Muscle of leg (tissue), 11 donors: ENCODE results near the gene C1orf74. TPM values are rescaled to one million over a fixed set of nuclear protein-coding genes. Genes with fewer than 3 reads are reported as not detected.

Source experiments
- DNase-seq: peaks from one replicate; pipeline ENCODE4 v3.0.0; 2013
- H3K27ac ChIP-seq: one replicate; pipeline ENCODE4 v1.5.1; 2013; ENCODE audit warnings: mild to moderate bottlenecking, low read length, control low read depth
- H3K27me3 ChIP-seq: one replicate; pipeline ENCODE4 v1.6.1; 2013; ENCODE audit warnings: low read length; ENCODE audit not compliant: control insufficient read depth, insufficient read depth
- H3K36me3 ChIP-seq: one replicate; pipeline ENCODE4 v1.6.1; 2013; ENCODE audit warnings: low read length; ENCODE audit not compliant: control insufficient read depth, insufficient read depth
- H3K4me1 ChIP-seq: one replicate; pipeline ENCODE4 v1.6.1; 2013; ENCODE audit warnings: low read length; ENCODE audit not compliant: control insufficient read depth, insufficient read depth
- H3K4me3 ChIP-seq: one replicate; pipeline ENCODE4 v1.5.1; 2013; ENCODE audit warnings: low read length, control low read depth
- H3K9me3 ChIP-seq: replicated peaks from 2 replicates; pipeline ENCODE4 v1.6.1; 2013; ENCODE audit warnings: low read depth, low read length; ENCODE audit not compliant: control insufficient read depth
- WGBS: methylation state at CpG from one replicate; pipeline ENCODE4 v1.1.5; 2013; ENCODE audit warnings: missing lambda C conversion rate; ENCODE audit not compliant: insufficient coverage; 5-methylcytosine and 5-hydroxymethylcytosine counted together
- polyA plus RNA-seq, 8 donors: library from polyadenylated mRNA; unstranded; fragments of 120-200 nt; gene quantifications; one replicate each; pipeline versions ENCODE4 v1.2.1 to v1.2.3, GENCODE V29; 2013; ENCODE audit warnings: inconsistent platforms in 1 of 8, low replicate concordance in 1 of 8; ENCODE audit not compliant: insufficient read length in 8 of 8, insufficient read depth in 1 of 8
- total RNA-seq: library from RNA; stranded (reverse); fragments of 120-200 nt; gene quantifications from one replicate; pipeline ENCODE4 v1.2.4, GENCODE V29; 2013

C1orf74 gene
- total and polyA plus RNA-seq, 9 donors = 2.1 to 3.0 (median 2.4) TPM

- no peak overlapping the region for H3K27ac ChIP-seq
- H3K9me3 ChIP-seq = no peaks in the 10 kb centered on the region
- peaks cover 3% of the 10 kb centered on the region for H3K27me3 ChIP-seq
- no peak for DNase-seq
- H3K4me1 ChIP-seq = peaks cover 9% of the 10 kb centered on the region
- no CpG with 5 or more reads among the region's 2 CpGs for WGBS
- no peaks in the 10 kb centered on the region for H3K36me3 ChIP-seq
- no peak overlapping the region for H3K4me3 ChIP-seq
Measured at GRCh38 chr1:209749205-209749604, 35.2 kb downstream of the C1orf74 start.

- 42% methylated on average over 4 of the region's 4 CpGs for WGBS
- DNase-seq = no peak
- Histone ChIP-seq H3K27me3 (peaks cover 3% of the 10 kb centered on the region), H3K4me3 (no peak overlapping the region), H3K27ac (no peak overlapping the region), H3K36me3 (no peaks in the 10 kb centered on the region), H3K4me1 (peaks cover 9% of the 10 kb centered on the region), H3K9me3 (no peaks in the 10 kb centered on the region)
Measured at GRCh38 chr1:209748620-209749019, 35.7 kb downstream of the C1orf74 start.

- 7% methylated on average over 37 of the region's 37 CpGs for WGBS
- peaks cover 9% of the 10 kb centered on the region for H3K4me1 ChIP-seq
Measured at GRCh38 chr1:209747580-209748262, 36.6 kb downstream of the C1orf74 start.

GRCh38 chr1:209746451-209747165 is 37.8 kb downstream of the C1orf74 start:
- DNase-seq = no peak
- H3K9me3 ChIP-seq = no peaks in the 10 kb centered on the region
- H3K27ac ChIP-seq = no peak overlapping the region
- no peak overlapping the region for H3K4me3 ChIP-seq
- peaks cover 3% of the 10 kb centered on the region for H3K27me3 ChIP-seq
- WGBS = 70% methylated on average over 2 of the region's 4 CpGs
- no peaks in the 10 kb centered on the region for H3K36me3 ChIP-seq
- peaks cover 9% of the 10 kb centered on the region for H3K4me1 ChIP-seq

More at GRCh38 chr1:209747580-209748262, 36.6 kb downstream of the C1orf74 start:
- peak overlapping the region; percentile 30 for H3K4me3 ChIP-seq
- no peaks in the 10 kb centered on the region for H3K9me3 ChIP-seq
- no peak overlapping the region for H3K27ac ChIP-seq
- peak; percentile 84 for DNase-seq
- H3K27me3 ChIP-seq = peaks cover 3% of the 10 kb centered on the region
- no peaks in the 10 kb centered on the region for H3K36me3 ChIP-seq

GRCh38 chr1:209743145-209743482 is 41.2 kb downstream of the C1orf74 start:
- H3K36me3 ChIP-seq = no peaks in the 10 kb centered on the region
- no CpG with 5 or more reads among the region's 2 CpGs for WGBS
- DNase-seq = no peak
- peaks cover 8% of the 10 kb centered on the region for H3K4me1 ChIP-seq
- H3K4me3 ChIP-seq = no peak overlapping the region
- no peaks in the 10 kb centered on the region for H3K9me3 ChIP-seq
- H3K27me3 ChIP-seq = peaks cover 3% of the 10 kb centered on the region
- H3K27ac ChIP-seq = no peak overlapping the region

- Histone ChIP-seq H3K27ac (no peak overlapping the region), H3K27me3 (peaks cover 3% of the 10 kb centered on the region)
- DNase-seq = peak; percentile 51
Measured at GRCh38 chr1:209742409-209743144, 41.8 kb downstream of the C1orf74 start.

GRCh38 chr1:209741889-209742288 is 42.5 kb downstream of the C1orf74 start:
- 94% methylated on average over 1 of the region's 2 CpGs for WGBS
- H3K4me3 ChIP-seq = no peak overlapping the region
- no peak overlapping the region for H3K27ac ChIP-seq
- H3K27me3 ChIP-seq = peaks cover 3% of the 10 kb centered on the region
- no peaks in the 10 kb centered on the region for H3K36me3 ChIP-seq
- H3K4me1 ChIP-seq = no peaks in the 10 kb centered on the region
- H3K9me3 ChIP-seq = no peaks in the 10 kb centered on the region
- no peak for DNase-seq

More at GRCh38 chr1:209742409-209743144, 41.8 kb downstream of the C1orf74 start:
- peaks cover 3% of the 10 kb centered on the region for H3K4me1 ChIP-seq
- no peaks in the 10 kb centered on the region for H3K36me3 ChIP-seq
- H3K4me3 ChIP-seq = no peak overlapping the region
- H3K9me3 ChIP-seq = no peaks in the 10 kb centered on the region
- WGBS = 80% methylated on average over 1 of the region's 8 CpGs

GRCh38 chr1:209741193-209741592 is 43.2 kb downstream of the C1orf74 start:
- Histone ChIP-seq H3K4me3 (no peak overlapping the region), H3K27ac (no peak overlapping the region), H3K4me1 (no peaks in the 10 kb centered on the region), H3K27me3 (peaks cover 3% of the 10 kb centered on the region), H3K36me3 (no peaks in the 10 kb centered on the region), H3K9me3 (no peaks in the 10 kb centered on the region)
- DNase-seq = no peak
- WGBS = 70% methylated on average over 1 of the region's 3 CpGs

- Histone ChIP-seq H3K36me3 (no peaks in the 10 kb centered on the region), H3K27me3 (no peaks in the 10 kb centered on the region), H3K9me3 (no peaks in the 10 kb centered on the region), H3K27ac (no peak overlapping the region), H3K4me3 (no peak overlapping the region), H3K4me1 (no peaks in the 10 kb centered on the region)
- no CpG with 5 or more reads among the region's 1 CpG for WGBS
- DNase-seq = no peak
Measured at GRCh38 chr1:209738270-209738669, 46.1 kb downstream of the C1orf74 start.

- Histone ChIP-seq H3K9me3 (no peaks in the 10 kb centered on the region), H3K27me3 (no peaks in the 10 kb centered on the region), H3K36me3 (no peaks in the 10 kb centered on the region), H3K27ac (no peak overlapping the region), H3K4me3 (no peak overlapping the region), H3K4me1 (no peaks in the 10 kb centered on the region)
- 39% methylated on average over 2 of the region's 5 CpGs for WGBS
- no peak for DNase-seq
Measured at GRCh38 chr1:209737118-209737505, 47.2 kb downstream of the C1orf74 start.
